NCI-H146 treated with DMSO at 0.1 percent for 48 hours (cell line): Measurements from ENCODE around the gene TP53AIP1.

ENCODE experiments used
- DNase-seq: peaks from one replicate; lab custom pipeline; 2025; ENCODE audit not compliant: unreplicated experiment; lab: John Stamatoyannopoulos, UW

TP53AIP1 gene

GRCh38 chr11:128907585-128907984, 35.1 kb downstream of the TP53AIP1 start:
- no peak for DNase-seq

- no peak for DNase-seq
These were observed 36.3 kb downstream of the TP53AIP1 start for GRCh38 chr11:128906185-128907050.

DNA sequence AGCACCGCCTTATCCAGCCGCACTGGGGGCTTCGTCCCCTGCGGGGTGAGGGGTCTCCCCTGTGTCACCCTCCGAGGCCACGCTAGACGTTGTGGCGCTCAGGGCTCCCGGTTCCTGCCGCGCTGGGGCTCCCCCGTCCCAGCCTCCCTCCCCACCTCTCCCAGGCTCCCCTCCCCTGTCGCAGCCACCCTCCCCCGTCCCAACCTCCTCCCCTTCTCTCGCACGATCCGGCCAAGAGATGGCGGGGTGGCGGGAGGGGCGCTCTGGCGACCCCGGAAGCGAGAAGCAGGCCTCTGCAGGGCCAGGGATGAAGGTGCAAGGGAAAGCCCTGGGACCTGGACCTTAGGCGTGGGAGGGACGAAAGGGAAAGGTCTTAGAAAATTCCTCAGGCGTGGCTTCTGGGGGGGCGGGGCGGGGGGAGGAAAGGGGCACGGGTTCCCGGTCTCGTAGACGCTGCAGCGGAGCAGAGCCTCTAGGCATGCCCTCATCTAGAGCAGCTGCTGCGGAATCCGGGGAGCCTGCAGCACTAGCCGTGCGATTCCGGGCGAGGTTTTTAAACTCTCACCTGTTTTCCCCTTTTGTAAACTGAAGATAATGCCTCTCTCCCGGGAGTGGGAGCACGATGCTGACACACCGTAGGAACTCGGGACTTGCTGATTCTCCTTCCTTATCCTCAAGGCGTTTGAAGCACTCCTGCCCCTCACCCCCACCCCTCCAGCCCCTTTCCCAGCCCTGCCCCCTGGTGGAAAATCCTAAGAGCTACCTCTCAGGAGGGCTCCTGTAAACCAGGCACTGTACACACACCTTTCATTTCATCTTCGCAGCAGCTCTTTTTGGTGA, 37.1 kb downstream of the TP53AIP1 start:
- DNase-seq: peak; percentile 75

DNA sequence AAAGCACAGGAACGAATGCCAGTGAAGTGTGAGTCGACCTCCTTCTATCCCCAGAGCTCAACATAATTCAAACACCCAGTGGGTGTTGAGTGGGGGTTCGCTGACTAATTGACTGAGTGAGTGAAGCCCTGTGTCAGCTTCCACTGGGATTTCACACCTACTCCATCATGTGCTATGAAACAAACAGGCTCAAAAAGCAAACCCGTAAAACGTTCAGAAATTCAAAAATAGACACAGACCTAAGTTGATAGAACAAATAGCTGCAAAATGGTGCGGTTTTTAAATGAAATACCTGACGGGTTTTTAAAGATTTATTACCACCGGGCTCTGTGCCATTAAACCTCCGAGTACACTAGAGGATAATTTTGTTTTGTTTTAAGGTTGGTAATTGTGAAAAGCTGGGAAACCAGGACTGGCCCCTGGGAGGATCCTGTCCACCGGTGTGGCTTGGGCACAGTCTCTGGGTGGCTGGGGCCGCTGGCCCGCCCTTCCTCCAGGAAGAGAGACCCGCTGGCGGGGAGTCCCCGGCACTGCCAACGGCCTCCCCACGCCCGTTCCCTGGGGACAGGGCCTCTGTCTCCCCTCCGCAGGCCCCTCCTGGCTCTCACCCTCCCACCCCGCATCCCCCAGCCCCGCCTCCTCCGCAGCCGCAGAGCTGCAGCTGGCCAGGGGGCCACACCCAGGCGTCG, 37.9 kb downstream of the TP53AIP1 start:
- DNase-seq: peak; percentile 50

DNA sequence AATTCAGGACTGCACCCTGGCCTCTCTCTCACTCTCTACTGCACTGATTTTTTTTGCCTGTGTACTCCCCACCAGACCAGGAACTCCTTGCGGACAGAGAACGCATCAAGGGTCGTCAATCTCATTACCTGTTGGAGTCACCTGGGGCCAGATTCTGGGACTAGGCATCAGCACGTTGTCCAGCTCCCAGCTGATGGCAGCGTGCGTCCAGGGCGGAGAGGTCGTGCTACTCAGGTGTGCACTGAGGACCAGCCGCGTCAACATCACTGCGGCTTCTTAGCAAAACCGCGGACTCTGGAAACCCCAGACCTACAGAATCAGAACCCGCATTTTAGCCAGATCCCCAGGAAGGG, 38.4 kb downstream of the TP53AIP1 start:
- DNase-seq: no peak

DNA sequence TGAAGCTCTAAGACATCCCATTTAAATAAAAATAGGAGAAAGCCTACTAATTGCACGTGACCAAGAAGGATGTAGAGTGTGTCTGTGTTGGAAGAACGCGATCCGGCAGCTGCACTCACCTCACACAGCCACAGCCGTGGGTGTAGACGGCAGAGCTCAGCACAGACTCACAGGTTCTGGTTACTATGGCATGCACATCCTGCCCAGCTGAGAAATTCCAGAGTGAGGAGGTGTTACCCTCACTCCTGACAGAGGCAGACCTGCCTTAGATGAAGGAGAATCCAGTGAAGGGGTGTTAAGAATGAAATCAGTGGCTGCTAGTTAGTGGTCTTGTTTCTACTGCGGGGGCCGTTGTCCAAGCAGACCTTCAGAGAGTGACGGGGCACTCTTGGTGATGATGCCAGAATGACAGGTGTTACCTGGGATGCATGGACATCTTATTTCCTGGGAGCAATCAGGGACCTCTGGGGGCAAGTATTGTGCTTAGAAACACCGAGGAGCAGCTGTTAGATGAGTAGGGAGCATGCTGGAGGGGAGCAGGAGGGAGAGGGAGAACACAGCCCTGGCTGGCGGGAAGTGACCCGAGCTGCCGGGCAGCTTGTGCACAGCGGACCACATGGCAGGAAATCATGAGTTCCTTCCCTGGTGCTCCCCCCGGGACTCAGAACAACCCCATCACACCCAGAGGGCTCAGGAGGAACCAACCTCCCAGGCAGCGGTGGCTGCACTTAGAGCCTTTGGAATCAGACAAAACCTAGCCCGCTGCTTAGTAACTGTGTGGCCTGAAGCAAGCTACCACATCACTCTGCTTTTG, 39.2 kb downstream of the TP53AIP1 start:
- no peak for DNase-seq

GRCh38 chr11:128902515-128903066, 40.1 kb downstream of the TP53AIP1 start:
- no peak for DNase-seq

DNA sequence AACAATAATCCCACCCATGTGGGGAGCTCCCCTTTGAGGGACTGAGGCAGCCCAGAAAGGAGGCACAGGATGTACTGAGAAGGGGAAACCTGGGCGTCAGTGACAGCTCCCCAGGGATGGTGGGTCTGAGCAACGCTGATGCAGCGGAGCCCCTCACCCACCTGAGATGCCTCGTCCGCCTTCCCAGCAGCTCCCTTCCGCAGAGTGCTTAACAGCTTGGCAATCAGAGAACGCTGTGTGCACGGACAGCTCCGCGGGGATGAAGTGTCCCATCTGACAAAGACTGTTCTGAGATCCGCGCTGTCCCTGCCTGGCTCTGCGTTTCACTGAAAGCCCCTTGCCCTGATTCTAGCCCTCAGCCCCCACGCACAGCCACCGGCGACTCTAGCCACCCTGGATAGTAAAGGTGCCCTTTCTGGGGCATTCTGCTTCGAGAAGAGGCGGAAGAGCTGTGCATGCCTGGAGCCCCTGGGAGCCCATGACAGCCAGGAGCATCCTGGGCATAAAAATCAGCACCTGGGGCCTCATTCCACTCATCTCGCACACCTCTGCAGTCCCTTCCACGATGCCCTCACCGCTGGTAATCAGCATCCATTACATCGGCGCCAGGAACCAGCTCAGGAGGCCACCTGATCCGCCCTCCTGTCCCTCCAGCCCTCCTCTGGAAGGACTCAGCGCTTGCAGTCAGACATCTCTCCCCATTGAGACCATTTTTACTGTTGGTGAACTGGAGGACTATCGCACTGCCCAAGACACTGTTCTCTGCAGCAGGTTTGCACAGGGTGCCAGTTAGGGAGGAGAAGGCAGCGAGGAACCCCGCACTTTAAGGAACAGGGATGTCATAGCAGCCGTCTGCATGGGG, 40.8 kb downstream of the TP53AIP1 start:
- DNase-seq: no peak

DNA sequence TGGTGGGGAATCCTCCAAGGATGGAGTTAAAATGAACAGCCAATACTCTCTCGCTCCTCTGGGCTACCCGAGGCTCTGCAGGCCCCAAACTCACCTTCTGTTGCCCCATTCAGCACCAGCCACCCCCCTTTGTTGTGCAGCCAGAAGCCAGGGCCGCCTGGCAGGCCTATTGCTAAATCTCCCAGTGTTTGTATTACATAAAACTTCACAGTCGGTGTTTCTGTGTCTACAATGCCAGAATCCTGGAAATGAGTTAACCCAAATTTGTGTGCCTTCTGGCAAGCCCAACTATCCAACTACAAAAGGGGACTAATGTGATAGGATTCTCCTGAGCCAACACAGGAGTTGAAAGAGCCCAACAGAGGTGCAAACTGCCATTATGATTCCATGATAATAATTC, 42.2 kb downstream of the TP53AIP1 start:
- no peak for DNase-seq

- no peak for DNase-seq
These were observed 43.9 kb downstream of the TP53AIP1 start for GRCh38 chr11:128898580-128899344.

GRCh38 chr11:128897826-128898225, 44.8 kb downstream of the TP53AIP1 start:
- DNase-seq: no peak

DNA sequence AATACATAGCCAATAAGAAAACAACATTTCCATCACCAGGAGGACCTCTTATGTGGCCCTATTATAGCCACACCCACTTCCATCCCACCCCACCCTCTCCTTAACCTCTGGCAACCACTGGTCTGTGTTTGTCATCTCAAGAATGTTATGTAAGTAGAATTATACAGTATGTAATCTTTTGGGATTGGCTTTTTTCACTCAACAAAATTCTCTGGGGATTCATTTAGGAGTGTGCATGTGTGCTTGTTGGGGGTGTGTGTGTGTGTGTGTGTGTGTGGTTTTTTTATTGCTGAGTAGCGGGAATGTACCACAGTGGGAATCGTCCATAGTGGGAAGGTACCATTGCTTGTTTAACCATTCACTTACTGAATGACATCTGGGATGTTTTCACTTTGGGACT, 46.3 kb downstream of the TP53AIP1 start:
- no peak for DNase-seq

DNA sequence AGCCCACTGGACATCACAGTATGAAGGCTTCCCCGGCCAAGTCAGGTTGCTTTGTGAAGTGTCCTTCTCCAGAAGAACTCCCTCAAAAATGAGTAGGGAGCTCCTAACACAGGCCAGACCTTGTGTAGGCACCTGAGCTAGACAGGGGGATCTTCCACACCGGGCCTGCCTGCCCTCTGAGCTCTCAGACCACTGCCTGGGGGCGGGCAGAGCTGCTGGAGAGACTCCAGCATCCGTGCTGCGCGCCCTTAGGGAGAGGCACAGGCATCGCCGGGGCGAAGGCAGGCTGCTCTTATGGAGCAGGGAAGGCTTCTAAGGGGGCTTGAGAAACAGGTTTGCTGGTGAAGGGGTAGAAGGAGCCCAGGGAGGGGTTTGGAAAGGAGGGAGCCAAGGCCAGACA, 47.1 kb downstream of the TP53AIP1 start:
- DNase-seq: no peak

GRCh38 chr11:128894685-128895084, 48.0 kb downstream of the TP53AIP1 start:
- DNase-seq: no peak

DNA sequence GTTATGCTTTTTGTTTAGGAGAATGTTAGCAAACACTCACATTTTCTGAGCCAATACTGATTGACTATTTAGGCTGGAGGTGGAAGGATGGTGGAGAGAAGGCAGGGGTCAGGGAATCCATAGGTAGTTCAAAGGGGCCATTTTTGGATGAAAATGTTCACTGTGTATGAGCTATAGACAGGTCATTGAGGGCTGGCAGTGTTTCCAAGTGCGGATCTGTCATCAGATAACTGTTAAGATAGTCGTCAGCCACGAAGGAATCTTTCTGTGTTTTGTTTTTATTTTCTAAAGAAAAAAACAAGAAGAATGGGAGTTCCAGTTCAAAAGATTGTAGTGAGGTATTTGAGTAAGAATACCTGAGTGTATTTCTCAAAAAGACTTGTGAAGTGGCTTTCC, 48.4 kb downstream of the TP53AIP1 start:
- DNase-seq: no peak

GRCh38 chr11:128893578-128894285, 48.9 kb downstream of the TP53AIP1 start:
- no peak for DNase-seq

DNA sequence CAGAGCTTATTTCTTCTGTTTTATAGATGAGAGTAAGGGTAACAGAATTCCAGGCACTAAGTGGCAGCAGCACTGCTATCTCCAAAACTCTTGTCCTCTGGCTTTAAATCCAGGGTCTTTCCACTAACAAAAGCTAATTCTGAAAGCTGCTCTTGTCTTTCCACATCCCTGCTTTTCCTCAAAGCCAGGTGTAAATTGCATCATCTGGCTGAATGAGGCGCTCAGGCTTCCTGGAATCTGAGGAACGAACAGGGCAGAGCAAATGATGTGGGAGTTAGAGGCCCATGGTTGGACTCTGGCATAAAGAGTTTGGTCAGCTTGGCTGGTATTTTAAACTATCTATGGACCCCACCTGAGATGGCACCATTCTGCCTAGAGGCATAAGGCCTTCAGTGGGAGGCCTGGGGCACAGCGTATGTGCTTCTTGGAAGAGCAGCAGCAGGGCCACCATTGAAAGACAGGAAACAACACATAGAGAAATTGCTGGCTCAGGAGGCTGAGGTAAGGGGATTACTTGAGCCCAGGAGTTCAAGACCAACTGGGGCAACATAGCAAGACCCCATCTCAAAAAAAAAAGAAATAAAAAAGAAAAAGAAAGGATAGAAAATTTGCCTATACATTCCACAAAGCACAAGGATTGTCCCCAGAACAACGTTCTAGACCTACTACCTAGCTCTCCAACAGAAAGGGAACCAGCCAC, 49.7 kb downstream of the TP53AIP1 start:
- DNase-seq: no peak
